GM12801 (cell line): ENCODE data around the gene EIF4E3.

Source experiments
- CTCF ChIP-seq: IDR thresholded peaks from one replicate; pipeline ENCODE4 v1.5.1; 2011; ENCODE audit warnings: control low read depth; ENCODE audit not compliant: insufficient read length; ENCODE audit errors: extremely low read depth

The EIF4E3 gene

GRCh38 chr3:71701251-71701762 lies 23.9 kb downstream of the EIF4E3 start:
- TF ChIP-seq CTCF: no peak

DNA sequence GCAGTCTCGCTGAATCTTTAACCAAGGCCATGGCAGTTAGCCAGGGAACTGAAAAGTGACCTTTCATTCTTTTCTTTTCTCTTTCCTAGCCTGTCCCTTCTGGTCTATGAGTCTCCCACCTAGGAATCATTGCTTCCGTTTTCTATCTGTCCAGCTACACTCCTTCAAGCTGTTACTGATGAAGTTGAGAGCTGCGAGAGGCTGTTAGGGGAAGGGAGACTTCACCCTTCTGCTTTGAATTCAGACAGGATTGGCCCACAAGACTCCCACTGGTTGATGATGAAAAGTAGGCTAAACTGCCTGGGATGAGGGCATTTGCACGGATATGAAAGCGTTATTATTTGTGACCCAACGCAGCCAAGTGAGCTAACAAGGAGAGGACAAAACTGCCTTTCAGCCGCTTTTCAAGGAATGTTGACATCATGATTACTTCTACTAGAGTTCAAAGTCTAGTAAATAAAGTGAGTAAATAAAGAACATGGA lies 30.2 kb downstream of the EIF4E3 start:
- no peak for TF ChIP-seq CTCF

GRCh38 chr3:71694358-71694999 lies 30.7 kb downstream of the EIF4E3 start:
- TF ChIP-seq CTCF: no peak

GRCh38 chr3:71693641-71694040 lies 31.6 kb downstream of the EIF4E3 start:
- no peak for TF ChIP-seq CTCF

DNA sequence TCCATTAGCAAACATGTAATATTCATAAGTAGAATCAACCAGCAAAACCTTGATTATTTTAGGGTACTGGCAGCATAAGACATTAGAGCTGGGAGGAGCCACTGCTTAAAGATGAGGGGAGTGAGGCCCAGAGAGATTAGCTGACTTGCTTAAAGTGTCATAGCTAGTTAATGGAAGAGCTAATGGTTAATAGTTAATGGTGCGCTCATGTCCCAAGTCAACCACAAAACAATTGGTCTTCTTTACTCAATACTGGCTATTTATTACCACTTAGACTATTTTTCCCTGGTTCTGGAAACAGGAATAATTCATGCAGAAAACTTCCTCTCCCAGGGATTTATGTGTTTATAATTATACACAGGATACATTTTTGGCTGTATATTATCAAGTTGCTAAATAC lies 33.1 kb downstream of the EIF4E3 start:
- TF ChIP-seq CTCF: no peak

- no peak for TF ChIP-seq CTCF
Measured at GRCh38 chr3:71690341-71690841, 34.8 kb downstream of the EIF4E3 start.

DNA sequence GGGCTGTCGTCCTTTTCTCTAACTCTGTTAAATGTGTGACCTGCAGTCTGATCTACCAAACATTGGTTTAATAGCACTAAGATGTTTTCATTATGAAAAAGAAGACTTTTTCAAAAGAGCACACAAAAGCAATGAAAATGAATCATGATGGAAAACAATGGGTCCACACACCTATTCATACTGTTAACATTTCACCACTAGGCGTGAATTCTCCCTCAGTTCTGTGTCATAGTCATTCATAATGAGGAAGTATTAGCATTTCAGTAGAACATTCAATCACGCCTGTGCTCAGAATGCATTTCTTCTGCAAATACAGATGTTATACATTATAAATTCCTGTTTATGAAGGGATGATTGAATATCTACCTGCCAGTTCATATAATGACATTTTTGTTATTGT lies 35.9 kb downstream of the EIF4E3 start:
- no peak for TF ChIP-seq CTCF

DNA sequence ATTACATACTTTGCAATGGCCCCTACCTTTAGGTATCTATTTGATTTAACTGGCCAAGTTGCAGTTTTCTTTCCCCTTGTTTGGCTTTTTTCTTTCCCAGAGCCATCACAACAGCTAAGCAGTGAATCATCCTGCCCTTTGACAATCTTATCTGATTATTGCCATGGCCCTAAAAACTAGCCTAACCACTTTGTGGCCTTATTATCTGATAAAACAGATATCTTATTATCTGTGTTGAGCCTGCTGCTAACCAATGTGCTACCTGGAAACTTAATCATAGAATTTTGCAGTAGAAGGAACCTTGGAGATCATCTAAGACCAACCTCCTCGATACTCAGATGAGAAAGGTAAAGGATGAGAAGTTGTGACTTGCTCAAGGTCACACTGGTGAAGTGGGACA lies 37.1 kb downstream of the EIF4E3 start:
- TF ChIP-seq CTCF: no peak
